Upper lobe of right lung (tissue), 1 donor: Measurements from ENCODE around the gene SAT2. TPM values are rescaled to one million over a fixed set of nuclear protein-coding genes. Genes with fewer than 3 reads are reported as not detected.

Experiments
- ATAC-seq: fragments of 200-7000 bp; cut with Tn5 transposase; one replicate; pipeline ENCODE4 v1.9.1; 2020; ENCODE audit warnings: mild to moderate bottlenecking, moderate library complexity
- DNase-seq: peaks from one replicate; pipeline ENCODE4 v3.0.0-alpha.2; 2020
- H3K27ac ChIP-seq: fragments of 200-600 bp; one replicate; pipeline ENCODE4 v1.8.0; 2022
- H3K27me3 ChIP-seq: fragments of 200-600 bp; one replicate; pipeline ENCODE4 v1.8.0; 2022; ENCODE audit warnings: mild to moderate bottlenecking
- H3K36me3 ChIP-seq: fragments of 200-600 bp; one replicate; pipeline ENCODE4 v1.8.0; 2022
- H3K4me1 ChIP-seq: fragments of 200-600 bp; one replicate; pipeline ENCODE4 v1.8.0; 2022
- H3K4me3 ChIP-seq: fragments of 200-600 bp; one replicate; pipeline ENCODE4 v1.8.0; 2022; ENCODE audit warnings: mild to moderate bottlenecking
- H3K9me3 ChIP-seq: fragments of 200-600 bp; one replicate; pipeline ENCODE4 v1.8.0; 2022
- intact Hi-C: fragments of 100-400 bp; cut with DNase I; formaldehyde crosslinking; loops from one replicate; pipeline ENCODE4 v1.11.0; 2022
- total RNA-seq: library from RNA; stranded (reverse); fragmentation: NEBNext Ultra II Directional; extraction: Animal tissue kit (Norgen Biotek cat#: 25700); gene quantifications from one replicate; pipeline ENCODE4 v1.2.1, GENCODE V29; 2021
- TF ChIP-seq, protein P1 (sequence below): fragments of 200-600 bp; IDR thresholded peaks from one replicate; pipeline ENCODE4 v1.8.0; 2022; ENCODE audit warnings: antibody characterized with exemption
- donor health status: DM: no; HTN: yes; CAD: no; lungs with severe emphysema.

The SAT2 gene
- total RNA-seq, 1 donor from 2014 or later: 81.7 TPM

DNA sequence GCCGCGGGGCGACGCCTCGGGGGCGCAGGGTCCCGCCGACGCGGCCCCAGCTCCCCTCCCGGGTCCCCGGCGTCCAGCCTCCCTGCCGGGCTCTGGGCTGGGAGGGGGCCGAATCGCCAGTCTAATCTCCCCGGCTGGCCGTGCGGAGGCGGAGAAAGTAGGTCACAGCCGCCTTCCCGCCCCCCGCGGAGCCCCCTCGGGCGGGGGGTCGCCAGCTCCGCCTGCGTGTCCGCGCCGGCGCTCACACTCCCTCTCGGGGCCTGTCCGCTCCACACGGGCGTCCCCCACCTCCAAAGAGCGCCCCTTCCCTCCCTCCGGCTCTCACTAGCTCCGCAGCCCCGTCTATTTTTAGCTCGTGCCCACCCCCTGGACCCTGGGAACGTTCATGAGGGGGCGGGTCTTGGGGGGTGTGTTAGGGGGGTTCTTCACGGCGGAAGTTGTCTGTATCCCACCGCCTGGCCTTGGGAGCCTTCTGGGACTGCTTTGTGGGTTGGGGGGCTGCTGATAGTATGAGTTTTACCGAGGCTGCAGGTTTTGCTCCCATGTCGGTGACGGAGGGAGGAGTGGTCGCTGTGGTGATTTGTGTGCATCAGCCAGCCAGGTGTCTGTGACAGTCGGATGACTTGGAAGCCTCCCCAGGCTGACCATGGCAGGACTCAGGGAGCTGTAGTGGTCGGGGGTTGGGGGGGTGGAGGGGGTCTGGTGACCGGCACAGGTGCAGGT, 24.2 kb upstream of the SAT2 start:
- Histone ChIP-seq H3K4me1 (peaks cover 17% of the 10 kb centered on the region), H3K27ac (no peak overlapping the region), H3K36me3 (no peaks in the 10 kb centered on the region), H3K27me3 (peaks cover 25% of the 10 kb centered on the region), H3K9me3 (no peaks in the 10 kb centered on the region), H3K4me3 (peak overlapping the region; percentile 53)
- intact Hi-C loops: no loop called here
- DNase-seq (no peak), ATAC-seq (no peak)
- TF ChIP-seq, protein P1, sequence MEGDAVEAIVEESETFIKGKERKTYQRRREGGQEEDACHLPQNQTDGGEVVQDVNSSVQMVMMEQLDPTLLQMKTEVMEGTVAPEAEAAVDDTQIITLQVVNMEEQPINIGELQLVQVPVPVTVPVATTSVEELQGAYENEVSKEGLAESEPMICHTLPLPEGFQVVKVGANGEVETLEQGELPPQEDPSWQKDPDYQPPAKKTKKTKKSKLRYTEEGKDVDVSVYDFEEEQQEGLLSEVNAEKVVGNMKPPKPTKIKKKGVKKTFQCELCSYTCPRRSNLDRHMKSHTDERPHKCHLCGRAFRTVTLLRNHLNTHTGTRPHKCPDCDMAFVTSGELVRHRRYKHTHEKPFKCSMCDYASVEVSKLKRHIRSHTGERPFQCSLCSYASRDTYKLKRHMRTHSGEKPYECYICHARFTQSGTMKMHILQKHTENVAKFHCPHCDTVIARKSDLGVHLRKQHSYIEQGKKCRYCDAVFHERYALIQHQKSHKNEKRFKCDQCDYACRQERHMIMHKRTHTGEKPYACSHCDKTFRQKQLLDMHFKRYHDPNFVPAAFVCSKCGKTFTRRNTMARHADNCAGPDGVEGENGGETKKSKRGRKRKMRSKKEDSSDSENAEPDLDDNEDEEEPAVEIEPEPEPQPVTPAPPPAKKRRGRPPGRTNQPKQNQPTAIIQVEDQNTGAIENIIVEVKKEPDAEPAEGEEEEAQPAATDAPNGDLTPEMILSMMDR: no peak

DNA sequence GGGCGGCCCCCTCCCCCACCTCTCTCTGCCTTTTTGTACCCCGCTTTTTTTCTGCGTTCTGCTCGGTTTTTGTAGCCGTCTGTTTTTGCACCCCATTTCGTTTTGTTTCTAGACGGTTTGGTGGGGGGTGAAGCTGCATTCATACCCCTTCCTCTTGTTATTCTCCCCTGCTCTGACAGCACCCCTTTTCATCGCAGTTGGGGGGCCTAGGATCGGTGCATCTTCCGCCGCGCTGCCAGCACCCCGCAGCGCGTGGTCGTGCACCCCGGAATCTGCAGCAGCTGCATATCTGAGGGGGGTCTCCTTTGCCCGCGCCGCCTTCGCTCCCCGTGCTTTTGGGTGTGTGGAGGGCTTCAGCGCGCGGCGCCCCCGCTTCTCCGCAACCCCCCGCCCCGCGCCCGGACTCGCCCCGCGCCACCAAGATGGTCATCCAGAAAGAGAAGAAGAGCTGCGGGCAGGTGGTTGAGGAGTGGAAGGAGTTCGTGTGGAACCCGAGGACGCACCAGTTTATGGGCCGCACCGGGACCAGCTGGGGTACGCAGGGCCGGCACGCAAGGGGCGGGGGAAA, 23.6 kb upstream of the SAT2 start:
- Histone ChIP-seq H3K27ac (no peak overlapping the region), H3K4me1 (peaks cover 17% of the 10 kb centered on the region), H3K4me3 (peak overlapping the region; percentile 53), H3K36me3 (no peaks in the 10 kb centered on the region), H3K27me3 (peaks cover 25% of the 10 kb centered on the region), H3K9me3 (no peaks in the 10 kb centered on the region)
- no peak for ATAC-seq
- intact Hi-C loops: no loop called here
- TF ChIP-seq, protein P1: no peak
- DNase-seq: no peak

DNA sequence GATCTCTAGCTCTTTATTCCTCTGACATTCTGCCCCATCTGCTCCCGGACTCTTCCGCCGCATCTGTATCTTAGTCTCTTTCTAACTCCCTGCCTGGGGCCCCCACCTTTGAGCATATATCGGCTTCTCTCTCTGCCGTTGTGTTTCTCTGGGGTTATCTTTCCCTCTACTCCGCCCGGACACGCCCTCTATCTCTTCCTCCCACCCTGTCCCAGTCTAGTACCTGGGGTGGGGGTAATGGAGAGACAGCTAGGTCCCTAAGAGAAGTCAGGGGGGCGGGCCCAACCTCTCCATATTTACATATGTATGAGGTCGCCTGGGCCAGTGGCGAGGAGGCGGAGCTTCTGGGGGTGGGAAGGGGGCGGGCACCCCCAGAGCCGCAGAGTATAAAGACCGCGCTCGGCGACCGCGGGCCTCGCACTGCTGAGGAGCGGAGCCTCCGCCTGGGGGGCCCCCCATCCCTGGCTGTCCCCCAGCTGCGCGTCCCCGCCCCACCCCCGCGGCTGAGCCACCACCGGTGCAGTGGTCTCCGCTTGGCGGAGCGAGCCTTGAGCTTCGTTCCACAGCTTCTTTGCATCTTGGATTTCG, 23.0 kb upstream of the SAT2 start, which contains the start of gene ATP1B2:
Gene ATP1B2, plus strand, starts transcription at position 418 of the 588 bp plus-strand sequence. CDS start 593 bp downstream, outside the sequence.
- Histone ChIP-seq H3K4me3 (peak within 1 kb of the TSS; percentile 53), H3K27ac (no peak within 1 kb of the TSS), H3K4me1 (peaks cover 17% of the 10 kb centered on the region), H3K9me3 (no peaks in the 10 kb centered on the region), H3K27me3 (peaks cover 25% of the 10 kb centered on the region), H3K36me3 (no peaks in the 10 kb centered on the region)
- ATAC-seq (peak; percentile 78), DNase-seq (peak; percentile 78)
- TF ChIP-seq, protein P1: no peak
- intact Hi-C loops: no loop called here

DNA sequence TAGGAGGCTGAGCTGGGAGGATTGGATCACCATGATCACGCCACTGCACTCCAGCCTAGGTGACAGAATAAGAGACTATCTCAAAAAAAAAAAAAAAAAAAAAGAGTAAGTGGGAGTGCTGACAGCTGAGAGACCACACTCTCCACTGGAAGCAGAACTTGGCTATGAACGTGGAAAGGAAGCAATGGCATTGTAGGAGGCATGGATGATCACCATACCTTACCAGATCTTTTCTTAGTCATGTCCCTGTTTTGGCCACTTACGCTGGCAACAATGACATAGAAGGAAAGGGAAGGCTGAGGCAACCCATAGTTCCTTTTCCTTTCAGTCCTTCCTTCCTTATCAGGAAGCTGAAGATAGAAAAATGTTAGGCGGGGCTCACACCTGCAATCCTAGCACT, 19.4 kb upstream of the SAT2 start:
- TF ChIP-seq, protein P1: no peak
- H3K9me3 ChIP-seq: no peaks in the 10 kb centered on the region
- no peaks in the 10 kb centered on the region for H3K36me3 ChIP-seq
- no peak overlapping the region for H3K4me3 ChIP-seq
- intact Hi-C loops: no loop called here
- peaks cover 17% of the 10 kb centered on the region for H3K4me1 ChIP-seq
- no peak overlapping the region for H3K27ac ChIP-seq
- H3K27me3 ChIP-seq: peaks cover 25% of the 10 kb centered on the region
- DNase-seq (no peak), ATAC-seq (no peak)

DNA sequence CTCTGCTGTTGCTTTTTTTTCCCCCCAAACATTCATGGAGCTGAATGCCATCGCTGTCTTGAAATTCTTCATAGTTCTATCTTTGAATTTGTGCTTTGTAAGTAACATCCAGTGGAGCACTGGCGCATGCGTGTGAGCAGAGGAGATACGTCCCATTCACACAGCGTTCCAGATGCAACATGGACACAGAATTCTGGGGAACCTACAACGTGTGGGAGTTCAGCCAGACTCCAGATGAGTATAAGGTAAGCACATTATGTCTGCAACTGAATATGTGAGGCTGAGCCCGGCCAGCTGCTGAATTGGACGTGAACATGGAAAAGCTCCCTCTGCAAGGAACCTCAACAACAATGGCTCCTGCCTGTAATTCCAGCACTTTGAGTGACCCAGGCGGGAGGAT, 18.8 kb upstream of the SAT2 start:
- intact Hi-C loops: no loop called here
- no peaks in the 10 kb centered on the region for H3K9me3 ChIP-seq
- peaks cover 14% of the 10 kb centered on the region for H3K4me1 ChIP-seq
- ATAC-seq (no peak), DNase-seq (no peak)
- H3K27me3 ChIP-seq: peaks cover 19% of the 10 kb centered on the region
- TF ChIP-seq, protein P1: no peak
- no peak overlapping the region for H3K4me3 ChIP-seq
- H3K36me3 ChIP-seq: no peaks in the 10 kb centered on the region
- no peak overlapping the region for H3K27ac ChIP-seq
